ENCODE results near the gene SPAG17. TPM values are rescaled to one million over a fixed set of nuclear protein-coding genes. Genes with fewer than 3 reads are reported as not detected.

The SPAG17 gene
- total and polyA plus RNA-seq, 9 donors, result 0.08 to 39.5 (median 0.67) TPM

DNA sequence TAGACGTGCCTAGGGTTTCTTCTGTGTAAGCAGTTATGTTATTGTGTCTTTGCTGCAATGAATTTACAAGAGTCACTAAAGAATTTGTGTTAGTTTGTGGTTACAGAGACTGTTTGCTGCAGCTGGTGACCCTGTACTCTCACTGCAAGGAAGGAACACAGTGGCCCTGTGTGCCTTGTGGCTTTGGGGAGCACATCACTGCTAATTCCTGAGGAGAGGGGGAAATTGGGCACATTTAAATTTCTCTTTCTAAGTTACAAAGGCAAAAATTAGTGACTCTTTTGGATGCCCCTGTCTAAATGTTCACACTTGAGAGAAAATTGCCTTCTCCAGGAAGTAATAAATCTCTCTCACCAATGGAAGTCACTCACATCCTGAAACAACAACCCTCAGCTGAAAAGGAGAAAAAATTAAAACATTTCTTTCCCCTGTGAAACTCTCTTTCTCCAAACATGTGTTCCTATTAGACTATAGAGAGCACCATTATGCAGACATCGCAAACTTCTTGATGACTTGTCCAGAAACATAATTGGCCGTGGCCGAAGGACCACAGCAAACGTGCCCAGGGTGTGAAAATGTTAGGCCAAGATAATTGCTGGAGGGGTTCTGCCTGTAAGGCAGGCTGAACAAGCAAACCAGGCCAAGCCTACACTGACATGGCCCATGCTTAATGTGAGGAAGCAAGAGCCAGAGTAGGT lies 32.3 kb upstream of the SPAG17 start:
- H3K27ac ChIP-seq, result no peak overlapping the region
- 44 to 58% (median 56%) methylated on average over 5 of the region's 5 CpGs for WGBS, 3 donors
- H3K36me3 ChIP-seq, result no peaks in the 10 kb centered on the region

DNA sequence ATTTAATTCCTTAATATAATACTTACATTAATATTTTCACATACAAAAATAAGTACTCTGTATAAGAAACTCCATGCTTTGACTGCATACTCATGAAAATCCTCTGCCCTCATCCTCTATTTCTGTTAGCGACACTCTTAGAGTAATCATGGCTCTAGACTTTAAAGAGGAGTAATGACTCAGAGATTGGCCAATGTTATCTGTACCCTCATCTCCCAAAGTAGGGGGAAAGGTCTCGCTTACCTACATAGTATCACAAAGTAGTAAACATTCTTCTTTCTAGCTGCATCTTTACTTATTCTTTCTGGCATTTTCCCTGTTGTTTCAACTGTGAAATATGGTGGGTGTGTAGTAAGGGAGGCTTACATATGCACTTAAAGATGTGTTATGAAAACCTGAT lies 29.8 kb upstream of the SPAG17 start:
- H3K36me3 ChIP-seq, result no peaks in the 10 kb centered on the region
- TF ChIP-seq POLR2A (IDR thresholded peaks at IDR 0.05), result no peak
- no peak for TF ChIP-seq EP300 (IDR thresholded peaks at IDR 0.05)
- TF ChIP-seq, protein P1, sequence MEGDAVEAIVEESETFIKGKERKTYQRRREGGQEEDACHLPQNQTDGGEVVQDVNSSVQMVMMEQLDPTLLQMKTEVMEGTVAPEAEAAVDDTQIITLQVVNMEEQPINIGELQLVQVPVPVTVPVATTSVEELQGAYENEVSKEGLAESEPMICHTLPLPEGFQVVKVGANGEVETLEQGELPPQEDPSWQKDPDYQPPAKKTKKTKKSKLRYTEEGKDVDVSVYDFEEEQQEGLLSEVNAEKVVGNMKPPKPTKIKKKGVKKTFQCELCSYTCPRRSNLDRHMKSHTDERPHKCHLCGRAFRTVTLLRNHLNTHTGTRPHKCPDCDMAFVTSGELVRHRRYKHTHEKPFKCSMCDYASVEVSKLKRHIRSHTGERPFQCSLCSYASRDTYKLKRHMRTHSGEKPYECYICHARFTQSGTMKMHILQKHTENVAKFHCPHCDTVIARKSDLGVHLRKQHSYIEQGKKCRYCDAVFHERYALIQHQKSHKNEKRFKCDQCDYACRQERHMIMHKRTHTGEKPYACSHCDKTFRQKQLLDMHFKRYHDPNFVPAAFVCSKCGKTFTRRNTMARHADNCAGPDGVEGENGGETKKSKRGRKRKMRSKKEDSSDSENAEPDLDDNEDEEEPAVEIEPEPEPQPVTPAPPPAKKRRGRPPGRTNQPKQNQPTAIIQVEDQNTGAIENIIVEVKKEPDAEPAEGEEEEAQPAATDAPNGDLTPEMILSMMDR (IDR thresholded peaks at IDR 0.05), result no peak
- no peak overlapping the region for H3K27ac ChIP-seq
- 86 to 95% (median 93%) methylated on average over 2 of the region's 2 CpGs for WGBS, 3 donors
- H3K4me1 ChIP-seq (ENCODE audit: insufficient read depth), result no peaks in the 10 kb centered on the region
- H3K4me3 ChIP-seq, result no peak overlapping the region
- H3K9me3 ChIP-seq, result no peaks in the 10 kb centered on the region
- intact Hi-C loops (cut with DNase I), result no loop called here
- no peaks in the 10 kb centered on the region for H3K27me3 ChIP-seq
- DNase-seq, result no peak

More for the DNA sequence above, 32.3 kb upstream of the SPAG17 start:
- no peak for DNase-seq
- Histone ChIP-seq H3K4me3 (no peak overlapping the region), H3K27me3 (no peaks in the 10 kb centered on the region), H3K4me1 (ENCODE audit: insufficient read depth) (no peaks in the 10 kb centered on the region), H3K9me3 (no peaks in the 10 kb centered on the region)
- TF ChIP-seq EP300 (IDR thresholded peaks at IDR 0.05) (no peak), POLR2A (IDR thresholded peaks at IDR 0.05) (no peak)
- TF ChIP-seq, protein P1 (IDR thresholded peaks at IDR 0.05), result no peak
- intact Hi-C loops (cut with DNase I), result no loop called here

DNA sequence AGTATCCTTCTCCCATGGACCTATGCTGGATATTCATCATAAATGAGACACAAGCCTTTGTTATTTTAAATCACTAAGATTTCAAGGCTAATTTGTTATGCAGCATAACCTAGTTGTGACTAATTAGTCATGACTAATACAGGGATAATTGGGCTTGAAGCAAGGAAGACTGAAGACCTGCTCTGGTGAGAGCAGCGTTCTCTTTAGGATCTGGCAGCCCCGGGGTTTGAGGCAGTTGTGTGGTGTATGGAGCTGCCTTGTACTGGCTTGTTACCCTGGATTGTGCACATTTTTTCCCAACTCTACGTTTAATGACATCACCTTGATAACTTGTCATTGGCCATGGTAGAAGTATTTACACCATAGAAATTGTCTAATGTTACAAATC lies 25.7 kb upstream of the SPAG17 start:
- no peak for TF ChIP-seq EP300 (IDR thresholded peaks at IDR 0.05)
- TF ChIP-seq, protein P1 (IDR thresholded peaks at IDR 0.05), result no peak
- TF ChIP-seq POLR2A (IDR thresholded peaks at IDR 0.05), result no peak
- Histone ChIP-seq H3K36me3 (no peaks in the 10 kb centered on the region), H3K27ac (no peak overlapping the region), H3K9me3 (no peaks in the 10 kb centered on the region), H3K4me1 (ENCODE audit: insufficient read depth) (no peaks in the 10 kb centered on the region), H3K27me3 (no peaks in the 10 kb centered on the region), H3K4me3 (no peak overlapping the region)
- DNase-seq, result no peak
- intact Hi-C loops (cut with DNase I), result no loop called here
- WGBS, 3 donors, result 78 to 84% (median 78%) methylated on average over 3 of the region's 3 CpGs

DNA sequence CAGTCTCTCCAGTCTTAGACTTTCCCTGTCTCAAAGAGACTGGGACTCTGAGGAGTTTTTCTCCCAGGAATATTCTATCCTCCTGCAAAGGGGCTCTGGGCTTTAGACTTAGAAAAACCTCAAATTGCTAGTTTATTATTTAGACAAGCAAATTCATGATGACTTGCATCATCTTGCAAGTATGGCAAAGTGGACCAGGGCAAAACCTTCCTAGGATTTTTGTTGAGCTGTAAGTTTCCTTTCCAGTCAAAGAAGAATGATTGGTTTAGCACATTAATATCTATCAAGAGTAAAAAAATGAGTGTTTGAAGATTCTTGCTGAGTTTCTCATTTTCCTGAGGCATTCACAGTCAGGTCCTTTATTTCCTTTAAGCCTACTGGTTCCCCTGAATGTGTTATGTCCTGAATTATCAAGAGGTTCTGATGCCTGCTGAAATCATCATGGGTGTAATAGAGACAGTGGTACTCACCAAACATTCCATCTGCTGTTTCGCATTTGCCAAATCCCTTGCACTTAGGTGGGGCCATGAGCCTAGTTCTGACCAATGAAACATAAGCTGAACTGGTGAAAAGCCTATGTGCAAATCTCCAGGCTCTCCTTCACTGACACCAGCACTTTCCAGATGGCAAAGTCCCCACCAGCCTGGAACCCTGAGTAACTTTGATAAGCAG lies 25.2 kb upstream of the SPAG17 start:
- no peak for DNase-seq
- intact Hi-C loops (cut with DNase I), result no loop called here
- no peaks in the 10 kb centered on the region for H3K9me3 ChIP-seq
- TF ChIP-seq EP300 (IDR thresholded peaks at IDR 0.05) (no peak), POLR2A (IDR thresholded peaks at IDR 0.05) (no peak)
- TF ChIP-seq, protein P1 (IDR thresholded peaks at IDR 0.05), result no peak
- H3K4me3 ChIP-seq, result no peak overlapping the region
- H3K4me1 ChIP-seq (ENCODE audit: insufficient read depth), result no peaks in the 10 kb centered on the region
- no peaks in the 10 kb centered on the region for H3K27me3 ChIP-seq
- 91 to 97% (median 96%) methylated on average over 1 of the region's 1 CpG for WGBS, 3 donors
- H3K36me3 ChIP-seq, result no peaks in the 10 kb centered on the region
- no peak overlapping the region for H3K27ac ChIP-seq

Data from ovary (tissue), 9 donors.